Lower leg skin (tissue), 4 donors: ENCODE measurements around the gene SDK1. TPM values are rescaled to one million over a fixed set of nuclear protein-coding genes. Genes with fewer than 3 reads are reported as not detected.

Experiments used
- DNase-seq, 2 donors: peaks; one replicate each; pipeline ENCODE4 v3.0.0-alpha.2; 2019; ENCODE audit warnings: low spot score in 2 of 2
- H3K4me3 ChIP-seq: fragments of 200-600 bp; sonication (generic); 2 replicates; pipeline ENCODE4 v1.5.1; 2017; ENCODE audit warnings: mild to moderate bottlenecking, low read depth; ENCODE audit not compliant: poor library complexity, severe bottlenecking
- POLR2A ChIP-seq, 2 donors: fragments of 450-650 bp; IDR thresholded peaks; one replicate each; pipeline ENCODE4 v1.6.1; 2016 to 2017; ENCODE audit warnings: antibody characterized with exemption in 2 of 2, mild to moderate bottlenecking in 1 of 2, moderate library complexity in 1 of 2
- WGBS, 2 donors: methylation state at CpG; one replicate each; pipeline ENCODE4 v1.1.5; 2018; 5-methylcytosine and 5-hydroxymethylcytosine counted together
- intact Hi-C: fragments of 100-400 bp; cut with DNase I; formaldehyde crosslinking; loops from one replicate; pipeline ENCODE4 v1.15.0; 2023; ENCODE audit warnings: low total_unique reads
- total RNA-seq, 4 donors: library from RNA; depleted of rRNA; stranded (reverse); fragments of >200 nt; gene quantifications; one replicate each; pipeline ENCODE4 v1.1.0, GENCODE V29; 2016
- TF ChIP-seq, protein P1 (sequence below), 3 donors: fragments of 450-650 bp; IDR thresholded peaks; one replicate each; pipeline ENCODE4 v1.5.1; 2016; ENCODE audit warnings: antibody characterized with exemption in 3 of 3, mild to moderate bottlenecking in 3 of 3, moderate library complexity in 2 of 3

Gene SDK1, protein sequence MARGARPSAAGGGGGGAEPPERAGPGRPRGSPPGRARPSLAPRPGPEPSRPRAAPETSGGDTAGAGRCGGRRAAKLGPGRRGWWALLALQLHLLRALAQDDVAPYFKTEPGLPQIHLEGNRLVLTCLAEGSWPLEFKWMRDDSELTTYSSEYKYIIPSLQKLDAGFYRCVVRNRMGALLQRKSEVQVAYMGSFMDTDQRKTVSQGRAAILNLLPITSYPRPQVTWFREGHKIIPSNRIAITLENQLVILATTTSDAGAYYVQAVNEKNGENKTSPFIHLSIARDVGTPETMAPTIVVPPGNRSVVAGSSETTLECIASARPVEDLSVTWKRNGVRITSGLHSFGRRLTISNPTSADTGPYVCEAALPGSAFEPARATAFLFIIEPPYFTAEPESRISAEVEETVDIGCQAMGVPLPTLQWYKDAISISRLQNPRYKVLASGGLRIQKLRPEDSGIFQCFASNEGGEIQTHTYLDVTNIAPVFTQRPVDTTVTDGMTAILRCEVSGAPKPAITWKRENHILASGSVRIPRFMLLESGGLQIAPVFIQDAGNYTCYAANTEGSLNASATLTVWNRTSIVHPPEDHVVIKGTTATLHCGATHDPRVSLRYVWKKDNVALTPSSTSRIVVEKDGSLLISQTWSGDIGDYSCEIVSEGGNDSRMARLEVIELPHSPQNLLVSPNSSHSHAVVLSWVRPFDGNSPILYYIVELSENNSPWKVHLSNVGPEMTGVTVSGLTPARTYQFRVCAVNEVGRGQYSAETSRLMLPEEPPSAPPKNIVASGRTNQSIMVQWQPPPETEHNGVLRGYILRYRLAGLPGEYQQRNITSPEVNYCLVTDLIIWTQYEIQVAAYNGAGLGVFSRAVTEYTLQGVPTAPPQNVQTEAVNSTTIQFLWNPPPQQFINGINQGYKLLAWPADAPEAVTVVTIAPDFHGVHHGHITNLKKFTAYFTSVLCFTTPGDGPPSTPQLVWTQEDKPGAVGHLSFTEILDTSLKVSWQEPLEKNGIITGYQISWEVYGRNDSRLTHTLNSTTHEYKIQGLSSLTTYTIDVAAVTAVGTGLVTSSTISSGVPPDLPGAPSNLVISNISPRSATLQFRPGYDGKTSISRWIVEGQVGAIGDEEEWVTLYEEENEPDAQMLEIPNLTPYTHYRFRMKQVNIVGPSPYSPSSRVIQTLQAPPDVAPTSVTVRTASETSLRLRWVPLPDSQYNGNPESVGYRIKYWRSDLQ (N-terminal part only)
- total RNA-seq = 1 to 10 TPM; 1.9 to 7.2 (median 5.1) TPM

DNA sequence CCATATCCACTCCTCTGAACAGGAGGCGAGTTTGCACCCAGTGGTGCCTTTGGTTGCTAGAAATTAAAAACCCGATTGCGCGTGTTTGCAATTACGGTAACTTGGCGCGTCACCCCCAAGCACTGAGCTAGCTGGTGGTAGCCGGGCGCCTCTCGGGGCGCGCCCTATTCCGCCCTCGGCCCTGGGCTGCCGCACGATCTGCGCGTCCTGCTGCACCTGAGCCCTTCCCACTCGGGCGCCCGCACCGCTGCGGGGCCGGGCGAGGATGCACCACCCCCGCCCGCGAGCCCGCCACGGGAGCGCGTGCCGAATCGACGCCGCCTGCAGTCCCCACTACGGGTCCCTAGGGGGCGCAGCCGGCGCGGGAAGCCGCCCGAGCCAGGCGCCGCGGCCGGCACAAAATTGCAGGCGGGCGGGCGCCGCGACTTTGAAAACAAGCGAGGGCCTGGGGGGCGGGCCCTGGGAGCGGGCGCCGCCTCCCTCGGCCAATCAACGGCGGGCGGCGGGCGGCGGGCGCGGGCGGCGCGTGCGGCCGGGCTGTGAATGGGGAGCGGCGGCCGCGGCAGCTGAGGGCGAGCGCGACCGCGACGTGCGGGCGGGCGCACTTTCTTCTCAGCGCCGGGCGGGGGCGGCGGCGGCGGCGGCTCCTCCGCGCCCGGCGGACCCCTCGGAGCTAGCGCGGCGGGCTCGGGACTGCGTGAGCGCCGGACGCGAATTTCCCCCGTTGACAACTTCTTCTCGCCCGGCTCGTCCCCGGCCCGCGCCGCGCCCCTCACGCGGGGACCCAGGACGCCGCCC, at the start of gene SDK1:
Gene SDK1 (plus strand): TSS at position 602 of the 798 bp plus-strand sequence. CDS start 335 bp downstream, outside the sequence.
- peak; percentile 83 to 97 for DNase-seq
- TF ChIP-seq, protein P1, sequence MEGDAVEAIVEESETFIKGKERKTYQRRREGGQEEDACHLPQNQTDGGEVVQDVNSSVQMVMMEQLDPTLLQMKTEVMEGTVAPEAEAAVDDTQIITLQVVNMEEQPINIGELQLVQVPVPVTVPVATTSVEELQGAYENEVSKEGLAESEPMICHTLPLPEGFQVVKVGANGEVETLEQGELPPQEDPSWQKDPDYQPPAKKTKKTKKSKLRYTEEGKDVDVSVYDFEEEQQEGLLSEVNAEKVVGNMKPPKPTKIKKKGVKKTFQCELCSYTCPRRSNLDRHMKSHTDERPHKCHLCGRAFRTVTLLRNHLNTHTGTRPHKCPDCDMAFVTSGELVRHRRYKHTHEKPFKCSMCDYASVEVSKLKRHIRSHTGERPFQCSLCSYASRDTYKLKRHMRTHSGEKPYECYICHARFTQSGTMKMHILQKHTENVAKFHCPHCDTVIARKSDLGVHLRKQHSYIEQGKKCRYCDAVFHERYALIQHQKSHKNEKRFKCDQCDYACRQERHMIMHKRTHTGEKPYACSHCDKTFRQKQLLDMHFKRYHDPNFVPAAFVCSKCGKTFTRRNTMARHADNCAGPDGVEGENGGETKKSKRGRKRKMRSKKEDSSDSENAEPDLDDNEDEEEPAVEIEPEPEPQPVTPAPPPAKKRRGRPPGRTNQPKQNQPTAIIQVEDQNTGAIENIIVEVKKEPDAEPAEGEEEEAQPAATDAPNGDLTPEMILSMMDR (IDR thresholded peaks at IDR 0.05) = no peak
- no peak for TF ChIP-seq POLR2A (IDR thresholded peaks at IDR 0.05)
- intact Hi-C loops = loop anchor here (5.0 kb wide), 1 partner anchor 596 kb away; no protein-coding TSS in a partner anchor
- peak within 1 kb of the TSS; percentile 34 for H3K4me3 ChIP-seq
- 1 to 2% methylated on average over 37 to 55 of the region's 119 CpGs for WGBS, 2 donors

DNA sequence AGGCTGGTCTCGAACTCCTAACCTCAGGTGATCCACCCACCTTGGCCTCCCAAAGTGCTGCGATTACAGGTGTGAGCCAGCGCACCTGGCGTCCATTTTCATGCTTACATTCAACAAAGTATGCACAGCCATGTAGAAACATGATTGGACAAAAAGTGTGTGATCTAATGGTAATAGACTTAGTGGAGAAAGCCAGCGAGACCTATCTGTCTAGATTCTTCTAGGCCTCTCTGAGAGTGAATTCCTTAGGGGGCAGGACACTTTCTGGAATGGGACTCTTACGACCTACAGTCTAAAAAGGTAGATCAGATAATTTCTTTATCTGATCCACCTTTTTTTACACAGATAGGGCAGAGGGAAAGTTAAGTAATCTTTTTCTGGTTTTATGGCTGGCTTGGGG, 46.3 kb upstream of the SDK1 start:
- no peak overlapping the region for H3K4me3 ChIP-seq
- DNase-seq = no peak
- intact Hi-C loops = no loop called here
- WGBS, 2 donors = 88 to 89% methylated on average over 6 of the region's 6 CpGs
- TF ChIP-seq POLR2A (IDR thresholded peaks at IDR 0.05) = no peak
- TF ChIP-seq, protein P1 (IDR thresholded peaks at IDR 0.05) = no peak

DNA sequence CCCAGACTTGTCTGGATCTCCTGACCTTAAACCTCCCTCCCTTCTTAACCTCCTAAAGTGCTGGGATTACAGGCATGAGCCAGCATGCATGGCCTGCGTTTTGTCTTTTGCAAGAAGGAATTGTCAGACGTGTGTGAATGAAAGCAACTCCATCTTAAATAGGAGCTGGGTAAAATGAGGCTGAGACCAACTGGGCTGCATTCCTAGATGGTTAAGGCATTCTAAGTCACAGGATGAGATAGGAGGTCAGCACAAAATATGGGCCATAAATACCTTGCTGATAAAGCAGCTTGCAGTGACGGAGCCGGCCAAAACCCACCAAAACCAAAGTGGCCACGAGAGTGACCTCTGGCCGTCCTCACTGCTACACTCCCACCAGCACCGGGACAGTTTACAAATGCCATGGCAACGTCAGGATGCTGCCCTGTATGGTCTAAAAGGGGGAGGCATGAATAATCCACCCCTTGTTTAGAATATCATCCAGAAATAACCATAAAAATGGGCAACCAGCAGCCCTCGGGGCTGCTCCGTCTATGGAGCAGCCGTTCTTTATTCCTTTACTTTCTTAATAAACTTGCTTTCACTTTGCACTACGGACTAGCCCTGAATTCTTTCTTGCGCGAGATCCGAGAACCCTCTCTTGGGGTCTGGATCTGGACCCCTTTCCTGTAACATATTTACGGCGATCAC, 41.2 kb upstream of the SDK1 start:
- H3K4me3 ChIP-seq = no peak overlapping the region
- intact Hi-C loops = no loop called here
- TF ChIP-seq POLR2A (IDR thresholded peaks at IDR 0.05) = no peak
- TF ChIP-seq, protein P1 (IDR thresholded peaks at IDR 0.05) = no peak
- WGBS, 2 donors = 28 to 47% methylated on average over 17 of the region's 17 CpGs
- DNase-seq = no peak

DNA sequence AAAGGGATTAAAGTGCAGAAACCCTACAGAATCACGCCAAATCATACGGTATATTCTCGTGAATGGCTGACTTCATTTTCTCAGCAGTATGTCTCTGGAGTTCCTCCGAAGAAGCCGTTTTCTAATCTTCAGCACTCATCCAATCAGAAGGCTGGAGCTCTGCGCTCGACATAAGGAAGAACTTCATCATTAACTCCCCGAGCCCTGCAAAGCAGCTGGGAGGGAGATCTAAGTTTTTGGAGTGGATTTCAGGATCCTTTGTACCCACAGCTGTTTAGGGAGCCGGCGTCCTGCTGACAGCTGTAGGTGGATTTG, 40.7 kb upstream of the SDK1 start:
- no peak for DNase-seq
- intact Hi-C loops = no loop called here
- no peak for TF ChIP-seq POLR2A (IDR thresholded peaks at IDR 0.05)
- TF ChIP-seq, protein P1 (IDR thresholded peaks at IDR 0.05) = no peak
- 42 to 67% methylated on average over 10 of the region's 10 CpGs for WGBS, 2 donors
- H3K4me3 ChIP-seq = no peak overlapping the region
